Lower lobe of right lung (tissue), 2 donors: Measurements from ENCODE around the gene IKZF3. TPM values are rescaled to one million over a fixed set of nuclear protein-coding genes. Genes with fewer than 3 reads are reported as not detected.

Experiments used
- ATAC-seq, 2 donors: fragments of 200-7000 bp; cut with Tn5 transposase; one replicate each; pipeline ENCODE4 v1.9.1; 2020 to 2022; ENCODE audit warnings: mild to moderate bottlenecking in 2 of 2, moderate library complexity in 2 of 2
- DNase-seq: peaks from one replicate; pipeline ENCODE4 v3.0.0-alpha.2; 2020
- H3K27ac ChIP-seq: fragments of 200-600 bp; one replicate; pipeline ENCODE4 v1.8.0; 2022
- H3K27me3 ChIP-seq: fragments of 200-600 bp; one replicate; pipeline ENCODE4 v1.8.0; 2022; ENCODE audit warnings: low read depth
- H3K36me3 ChIP-seq: fragments of 200-600 bp; one replicate; pipeline ENCODE4 v1.8.0; 2022; ENCODE audit warnings: mild to moderate bottlenecking
- H3K4me1 ChIP-seq: fragments of 200-600 bp; one replicate; pipeline ENCODE4 v1.8.0; 2022
- H3K4me3 ChIP-seq: fragments of 200-600 bp; one replicate; pipeline ENCODE4 v1.8.0; 2022; ENCODE audit warnings: mild to moderate bottlenecking
- H3K9me3 ChIP-seq: fragments of 200-600 bp; one replicate; pipeline ENCODE4 v1.8.0; 2022
- CTCF ChIP-seq: fragments of 200-600 bp; IDR thresholded peaks from one replicate; pipeline ENCODE4 v1.8.0; 2022; ENCODE audit warnings: antibody characterized with exemption, mild to moderate bottlenecking
- intact Hi-C: fragments of 100-400 bp; cut with DNase I; formaldehyde crosslinking; loops from one replicate; pipeline ENCODE4 v1.11.0; 2022
- total RNA-seq: library from RNA; stranded (reverse); fragmentation: NEBNext Ultra II Directional; extraction: Animal tissue kit (Norgen Biotek cat#: 25700); gene quantifications from one replicate; pipeline ENCODE4 v1.2.1, GENCODE V29; 2021
- donor health status: DM: no; HTN: yes; CAD: no; lungs with severe emphysema.

IKZF3 gene
- total RNA-seq, 1 donor from 2014 or later: 7.1 TPM

- Histone ChIP-seq H3K36me3 (peaks cover 77% of the 10 kb centered on the region), H3K4me1 (peaks cover 9% of the 10 kb centered on the region), H3K27me3 (no peaks in the 10 kb centered on the region), H3K27ac (no peak overlapping the region), H3K4me3 (no peak overlapping the region), H3K9me3 (no peaks in the 10 kb centered on the region)
- no peak for ATAC-seq
- DNase-seq: no peak
- intact Hi-C loops: no loop called here
- TF ChIP-seq CTCF: no peak
Observed at GRCh38 chr17:39724731-39725130, 139.4 kb downstream of the IKZF3 start.

- intact Hi-C loops: no loop called here
- Histone ChIP-seq H3K27me3 (no peaks in the 10 kb centered on the region), H3K4me1 (no peaks in the 10 kb centered on the region), H3K9me3 (no peaks in the 10 kb centered on the region), H3K27ac (no peak overlapping the region), H3K4me3 (no peak overlapping the region), H3K36me3 (peaks cover 77% of the 10 kb centered on the region)
- DNase-seq (no peak), ATAC-seq (peak; percentile 3 to 25)
- no peak for TF ChIP-seq CTCF
Observed at GRCh38 chr17:39722965-39723848, 140.9 kb downstream of the IKZF3 start.

- no peak overlapping the region for H3K27ac ChIP-seq
- DNase-seq: no peak
- H3K36me3 ChIP-seq: peaks cover 77% of the 10 kb centered on the region
- H3K27me3 ChIP-seq: no peaks in the 10 kb centered on the region
- no peaks in the 10 kb centered on the region for H3K4me1 ChIP-seq
- no peak for ATAC-seq
- intact Hi-C loops: no loop called here
- no peaks in the 10 kb centered on the region for H3K9me3 ChIP-seq
- no peak for TF ChIP-seq CTCF
- no peak overlapping the region for H3K4me3 ChIP-seq
Observed at GRCh38 chr17:39722104-39722503, 142.0 kb downstream of the IKZF3 start.

GRCh38 chr17:39719563-39720355, 144.4 kb downstream of the IKZF3 start:
- intact Hi-C loops: no loop called here
- H3K36me3 ChIP-seq: peaks cover 77% of the 10 kb centered on the region
- DNase-seq (no peak), ATAC-seq (no peak)
- no peaks in the 10 kb centered on the region for H3K27me3 ChIP-seq
- no peak overlapping the region for H3K4me3 ChIP-seq
- no peaks in the 10 kb centered on the region for H3K9me3 ChIP-seq
- no peaks in the 10 kb centered on the region for H3K4me1 ChIP-seq
- no peak for TF ChIP-seq CTCF
- no peak overlapping the region for H3K27ac ChIP-seq

GRCh38 chr17:39717660-39718059, 146.5 kb downstream of the IKZF3 start:
- intact Hi-C loops: no loop called here
- Histone ChIP-seq H3K4me1 (no peaks in the 10 kb centered on the region), H3K36me3 (peaks cover 82% of the 10 kb centered on the region), H3K4me3 (no peak overlapping the region), H3K9me3 (no peaks in the 10 kb centered on the region), H3K27me3 (no peaks in the 10 kb centered on the region), H3K27ac (no peak overlapping the region)
- ATAC-seq (no peak), DNase-seq (no peak)
- no peak for TF ChIP-seq CTCF
